ENCODE data around the gene STXBP5L. TPM values are rescaled to one million over a fixed set of nuclear protein-coding genes. Genes with fewer than 3 reads are reported as not detected.
"Not testable (repeated sequence)": the region's sequence is repeated elsewhere in the genome, so short reads cannot be mapped to it uniquely, and the experiment has no call there.

STXBP5L gene
- total RNA-seq: not detected

GRCh38 chr3:120908030-120908794, at the start of gene STXBP5L:
STXBP5L (plus strand) TSS chr3:120908205; CDS start chr3:120909579, 1,374 bp downstream.
- ChIA-PET CTCF (no interaction called here), POLR2A (no interaction called here)
- Mint-ChIP-seq H3K27me3 (peaks cover 46% of the 10 kb centered on the region), H3K4me3 (peak within 1 kb of the TSS; percentile 69), H3K36me3 (ENCODE audit: low read depth) (peaks cover 1% of the 10 kb centered on the region), H3K9me3 (ENCODE audit: low read depth) (no peaks in the 10 kb centered on the region), H3K4me1 (peaks cover 16% of the 10 kb centered on the region), H3K27ac (no peak within 1 kb of the TSS)
- peak; percentile 97 for ATAC-seq
- peak; percentile 83 for DNase-seq
- intact Hi-C loops (cut with DNase I, micrococcal nuclease): loop anchor here in 1 of 2 experiments (1.0 to 5.0 kb wide), 3 partner anchors 166 to 561 kb away; partner anchors contain the start of genes GTF2E1, LRRC58, NDUFB4 and RABL3

- H3K4me3 Mint-ChIP-seq: no peak overlapping the region
- DNase-seq (no peak), ATAC-seq (no peak)
- peaks cover 11% of the 10 kb centered on the region for H3K27me3 Mint-ChIP-seq
- no peak overlapping the region for H3K27ac Mint-ChIP-seq
- no peaks in the 10 kb centered on the region for H3K4me1 Mint-ChIP-seq
- no peaks in the 10 kb centered on the region for H3K9me3 Mint-ChIP-seq (ENCODE audit: low read depth)
- ChIA-PET POLR2A (no interaction called here), CTCF (no interaction called here)
- intact Hi-C loops (cut with DNase I, micrococcal nuclease): no loop called here
- H3K36me3 Mint-ChIP-seq (ENCODE audit: low read depth): no peaks in the 10 kb centered on the region
Observed at GRCh38 chr3:120858521-120858920, 49.5 kb upstream of the STXBP5L start.

GRCh38 chr3:120864541-120864940, 43.5 kb upstream of the STXBP5L start:
- intact Hi-C loops (cut with DNase I, micrococcal nuclease): no loop called here
- POLR2A ChIA-PET: no interaction called here
- DNase-seq (no peak), ATAC-seq (no peak)
- Mint-ChIP-seq H3K9me3 (ENCODE audit: low read depth) (no peaks in the 10 kb centered on the region), H3K27me3 (peaks cover 16% of the 10 kb centered on the region), H3K36me3 (ENCODE audit: low read depth) (no peaks in the 10 kb centered on the region), H3K4me3 (no peak overlapping the region), H3K4me1 (no peaks in the 10 kb centered on the region), H3K27ac (no peak overlapping the region)
- CTCF ChIA-PET: no interaction called here

- no peaks in the 10 kb centered on the region for H3K4me1 Mint-ChIP-seq
- H3K27ac Mint-ChIP-seq: no peak overlapping the region
- CTCF ChIA-PET: no interaction called here
- ATAC-seq (no peak), DNase-seq (no peak)
- POLR2A ChIA-PET: no interaction called here
- H3K36me3 Mint-ChIP-seq (ENCODE audit: low read depth): no peaks in the 10 kb centered on the region
- no peak overlapping the region for H3K4me3 Mint-ChIP-seq
- H3K27me3 Mint-ChIP-seq: peaks cover 10% of the 10 kb centered on the region
- intact Hi-C loops (cut with DNase I, micrococcal nuclease): no loop called here
- no peaks in the 10 kb centered on the region for H3K9me3 Mint-ChIP-seq (ENCODE audit: low read depth)
Observed at GRCh38 chr3:120875507-120875906, 32.5 kb upstream of the STXBP5L start.

GRCh38 chr3:120875989-120876388, 32.0 kb upstream of the STXBP5L start:
- H3K36me3 Mint-ChIP-seq (ENCODE audit: low read depth): no peaks in the 10 kb centered on the region
- peaks cover 10% of the 10 kb centered on the region for H3K27me3 Mint-ChIP-seq
- H3K4me3 Mint-ChIP-seq: no peak overlapping the region
- intact Hi-C loops (cut with DNase I, micrococcal nuclease): no loop called here
- H3K4me1 Mint-ChIP-seq: no peaks in the 10 kb centered on the region
- POLR2A ChIA-PET: no interaction called here
- no peaks in the 10 kb centered on the region for H3K9me3 Mint-ChIP-seq (ENCODE audit: low read depth)
- CTCF ChIA-PET: no interaction called here
- no peak overlapping the region for H3K27ac Mint-ChIP-seq
- ATAC-seq (no peak), DNase-seq (no peak)

GRCh38 chr3:120879411-120879810, 28.6 kb upstream of the STXBP5L start:
- intact Hi-C loops (cut with DNase I, micrococcal nuclease): no loop called here
- POLR2A ChIA-PET: no interaction called here
- Mint-ChIP-seq H3K27me3 (peaks cover 10% of the 10 kb centered on the region), H3K9me3 (ENCODE audit: low read depth) (no peaks in the 10 kb centered on the region), H3K4me3 (no peak overlapping the region), H3K27ac (no peak overlapping the region), H3K4me1 (no peaks in the 10 kb centered on the region), H3K36me3 (ENCODE audit: low read depth) (no peaks in the 10 kb centered on the region)
- ATAC-seq: no peak
- CTCF ChIA-PET: no interaction called here
- no peak for DNase-seq

- H3K27ac Mint-ChIP-seq: no peak overlapping the region
- H3K9me3 Mint-ChIP-seq (ENCODE audit: low read depth): no peaks in the 10 kb centered on the region
- intact Hi-C loops (cut with DNase I, micrococcal nuclease): no loop called here
- no peaks in the 10 kb centered on the region for H3K4me1 Mint-ChIP-seq
- H3K4me3 Mint-ChIP-seq: no peak overlapping the region
- H3K36me3 Mint-ChIP-seq (ENCODE audit: low read depth): no peaks in the 10 kb centered on the region
- no peak for ATAC-seq
- H3K27me3 Mint-ChIP-seq: peaks cover 12% of the 10 kb centered on the region
- DNase-seq: no peak
- ChIA-PET CTCF (no interaction called here), POLR2A (no interaction called here)
Observed at GRCh38 chr3:120892921-120893320, 15.1 kb upstream of the STXBP5L start.

- ChIA-PET POLR2A (no interaction called here), CTCF (no interaction called here)
- Mint-ChIP-seq H3K27me3 (peaks cover 9% of the 10 kb centered on the region), H3K4me1 (no peaks in the 10 kb centered on the region), H3K27ac (no peak overlapping the region), H3K4me3 (no peak overlapping the region), H3K9me3 (ENCODE audit: low read depth) (no peaks in the 10 kb centered on the region), H3K36me3 (ENCODE audit: low read depth) (no peaks in the 10 kb centered on the region)
- ATAC-seq (no peak), DNase-seq (no peak)
- intact Hi-C loops (cut with DNase I, micrococcal nuclease): no loop called here
Observed at GRCh38 chr3:120894316-120895057, 13.5 kb upstream of the STXBP5L start.

GRCh38 chr3:120901716-120902115, 6.3 kb upstream of the STXBP5L start:
- intact Hi-C loops (cut with DNase I, micrococcal nuclease); H3K9me3 Mint-ChIP-seq (ENCODE audit: low read depth); DNase-seq; POLR2A ChIA-PET; H3K36me3 Mint-ChIP-seq (ENCODE audit: low read depth); H3K4me3 Mint-ChIP-seq; ATAC-seq; CTCF ChIA-PET; H3K27ac Mint-ChIP-seq; H3K4me1 Mint-ChIP-seq: not testable (repeated sequence)
- peaks cover 10% of the 10 kb centered on the region for H3K27me3 Mint-ChIP-seq

GRCh38 chr3:120903221-120903620, 4.8 kb upstream of the STXBP5L start:
- no peak overlapping the region for H3K27ac Mint-ChIP-seq
- peaks cover 6% of the 10 kb centered on the region for H3K4me1 Mint-ChIP-seq
- POLR2A ChIA-PET: interaction anchor here (0.5 kb wide), 1 partner anchor 171 kb away, joined by 4 read pairs; no protein-coding TSS in a partner anchor
- H3K4me3 Mint-ChIP-seq: no peak overlapping the region
- DNase-seq (no peak), ATAC-seq (no peak)
- no peaks in the 10 kb centered on the region for H3K36me3 Mint-ChIP-seq (ENCODE audit: low read depth)
- H3K9me3 Mint-ChIP-seq (ENCODE audit: low read depth): peaks cover 3% of the 10 kb centered on the region
- peaks cover 21% of the 10 kb centered on the region for H3K27me3 Mint-ChIP-seq
- CTCF ChIA-PET: no interaction called here
- intact Hi-C loops (cut with DNase I, micrococcal nuclease): no loop called here

- H3K27me3 Mint-ChIP-seq: peaks cover 46% of the 10 kb centered on the region
- peaks cover 1% of the 10 kb centered on the region for H3K36me3 Mint-ChIP-seq (ENCODE audit: low read depth)
- no peak overlapping the region for H3K27ac Mint-ChIP-seq
- ChIA-PET CTCF (no interaction called here), POLR2A (no interaction called here)
- ATAC-seq (no peak), DNase-seq (no peak)
- peaks cover 16% of the 10 kb centered on the region for H3K4me1 Mint-ChIP-seq
- no peaks in the 10 kb centered on the region for H3K9me3 Mint-ChIP-seq (ENCODE audit: low read depth)
- intact Hi-C loops (cut with DNase I, micrococcal nuclease): loop anchor here in 1 of 2 experiments (1.0 to 5.0 kb wide), 3 partner anchors 165 to 560 kb away; partner anchors contain the start of genes GTF2E1, LRRC58, NDUFB4 and RABL3
- H3K4me3 Mint-ChIP-seq: peak overlapping the region; percentile 69
Observed at GRCh38 chr3:120907659-120908029, 361 bp upstream of the STXBP5L start.
